WTC11 (cell line): ENCODE results near the gene CRYZL1. TPM values are rescaled to one million over a fixed set of nuclear protein-coding genes. Genes with fewer than 3 reads are reported as not detected.
A peak's percentile ranks its signal among the peaks of the same experiment; 100 is the strongest.

Source experiments
- ATAC-seq: fragments of 200-7000 bp; cut with Tn5 transposase; 2 replicates; pipeline ENCODE4 v1.10.0; 2021; ENCODE audit warnings: mild to moderate bottlenecking, moderate library complexity
- Bru-seq: library from RNA; stranded (reverse); fragments of 400-500 nt; gene quantifications from one replicate; lab custom pipeline; 2021; lab: Mats Ljungman, UMichigan
- CTCF ChIA-PET: fragments of 300-600 bp; sonication (Branson Sonifier 250); formaldehyde crosslinking; loops from one replicate; lab custom pipeline; 2021; ENCODE audit warnings: antibody characterized with exemption; lab: Charles Lee
- POLR2A ChIA-PET: fragments of 350-600 bp; sonication (Branson Sonifier 250); formaldehyde crosslinking; loops from one replicate; lab custom pipeline; 2021; ENCODE audit warnings: antibody characterized with exemption; lab: Charles Lee
- DNase-seq: peaks from one replicate; pipeline ENCODE4 v3.0.0; 2021; ENCODE audit warnings: low spot score
- H3K27ac Mint-ChIP-seq: 2 replicates; pipeline ENCODE4 v1.8.0; 2021; ENCODE audit warnings: mixed read lengths
- H3K27me3 Mint-ChIP-seq: 2 replicates; pipeline ENCODE4 v1.8.0; 2021; ENCODE audit warnings: low read depth, mild to moderate bottlenecking, moderate library complexity, mixed read lengths
- H3K36me3 Mint-ChIP-seq: 2 replicates; pipeline ENCODE4 v1.8.0; 2021; ENCODE audit warnings: mixed read lengths
- H3K4me1 Mint-ChIP-seq: 2 replicates; pipeline ENCODE4 v1.8.0; 2022; ENCODE audit warnings: mixed read lengths
- H3K4me3 Mint-ChIP-seq: 2 replicates; pipeline ENCODE4 v1.8.0; 2021; ENCODE audit warnings: mild to moderate bottlenecking, moderate library complexity, mixed read lengths
- H3K9me3 Mint-ChIP-seq: 2 replicates; pipeline ENCODE4 v1.8.0; 2021; ENCODE audit warnings: mixed read lengths
- CREM ChIP-seq: sonication (generic); formaldehyde crosslinking; IDR thresholded peaks from 2 replicates; pipeline ENCODE4 v1.8.1; 2022; ENCODE audit warnings: mild to moderate bottlenecking, missing genetic modification reagents, moderate library complexity
- ETV6 ChIP-seq: sonication (generic); formaldehyde crosslinking; IDR thresholded peaks from 2 replicates; pipeline ENCODE4 v1.8.1; 2022; ENCODE audit warnings: mild to moderate bottlenecking, missing genetic modification reagents
- FOXJ3 ChIP-seq: sonication (generic); formaldehyde crosslinking; IDR thresholded peaks from 2 replicates; pipeline ENCODE4 v1.9.0; 2021; ENCODE audit warnings: missing genetic modification reagents, mild to moderate bottlenecking, borderline replicate concordance
- FOXP1 ChIP-seq: sonication (generic); formaldehyde crosslinking; IDR thresholded peaks from 2 replicates; pipeline ENCODE4 v1.8.0; 2022; ENCODE audit warnings: missing genetic modification reagents, mild to moderate bottlenecking, moderate library complexity, borderline replicate concordance
- GABPB1 ChIP-seq: sonication (generic); formaldehyde crosslinking; IDR thresholded peaks from 2 replicates; pipeline ENCODE4 v1.8.1; 2023; ENCODE audit warnings: mild to moderate bottlenecking, missing genetic modification reagents
- GTF2I ChIP-seq: fragments of 250-450 bp; sonication (Bioruptor Pico); conservative IDR thresholded peaks from 2 replicates; pipeline ENCODE4 v1.4.0; 2021; ENCODE audit warnings: mild to moderate bottlenecking
- KAT7 ChIP-seq: sonication (generic); formaldehyde crosslinking; IDR thresholded peaks from 2 replicates; pipeline ENCODE4 v1.8.1; 2023; ENCODE audit warnings: missing genetic modification reagents, mild to moderate bottlenecking, borderline replicate concordance
- MYBL2 ChIP-seq: sonication (generic); formaldehyde crosslinking; IDR thresholded peaks from 2 replicates; pipeline ENCODE4 v1.8.1; 2023; ENCODE audit warnings: mild to moderate bottlenecking, moderate library complexity, missing genetic modification reagents
- NFYB ChIP-seq: sonication (generic); formaldehyde crosslinking; conservative IDR thresholded peaks from 2 replicates; pipeline ENCODE4 v1.8.0; 2022; ENCODE audit warnings: low read depth, missing genetic modification reagents
- OVOL2 ChIP-seq: fragments of 250-450 bp; sonication (Bioruptor Pico); IDR thresholded peaks from 2 replicates; pipeline ENCODE4 v1.9.0; 2021; ENCODE audit warnings: mild to moderate bottlenecking, borderline replicate concordance
- RORB ChIP-seq: fragments of 250-450 bp; sonication (Bioruptor Pico); IDR thresholded peaks from 2 replicates; pipeline ENCODE4 v1.9.0; 2021; ENCODE audit warnings: mild to moderate bottlenecking
- SP1 ChIP-seq: sonication (generic); formaldehyde crosslinking; conservative IDR thresholded peaks from 2 replicates; pipeline ENCODE4 v1.8.1; 2022; ENCODE audit warnings: missing genetic modification reagents
- TEAD1 ChIP-seq: sonication (generic); formaldehyde crosslinking; IDR thresholded peaks from 2 replicates; pipeline ENCODE4 v1.8.0; 2022; ENCODE audit warnings: mild to moderate bottlenecking, missing genetic modification reagents
- ZNF121 ChIP-seq: sonication (generic); formaldehyde crosslinking; IDR thresholded peaks from 2 replicates; pipeline ENCODE4 v1.8.0; 2023; ENCODE audit warnings: missing genetic modification reagents
- ZNF138 ChIP-seq: sonication (generic); formaldehyde crosslinking; conservative IDR thresholded peaks from 2 replicates; pipeline ENCODE4 v1.8.1; 2022; ENCODE audit warnings: mild to moderate bottlenecking, moderate library complexity, missing genetic modification reagents
- ZNF219 ChIP-seq: sonication (generic); formaldehyde crosslinking; IDR thresholded peaks from 2 replicates; pipeline ENCODE4 v1.8.0; 2023; ENCODE audit warnings: missing genetic modification reagents, mild to moderate bottlenecking, borderline replicate concordance
- ZNF416 ChIP-seq: fragments of 250-450 bp; sonication (Bioruptor Pico); IDR thresholded peaks from 2 replicates; pipeline ENCODE4 v1.9.0; 2021; ENCODE audit warnings: mild to moderate bottlenecking, inconsistent platforms
- long read RNA-seq, 3 experiments: library from RNA in 1 of 3; library from capped mRNA in 1 of 3; library from polyadenylated mRNA in 1 of 3; unstranded in 2 of 3; stranded (forward) in 1 of 3; transcript quantifications; one replicate each; pipeline ENCODE4 v2.0.0, GENCODE V29; 2021
- total RNA-seq: library from RNA; stranded (reverse); gene quantifications from 3 replicates; pipeline ENCODE4 v1.2.3, GENCODE V29; 2021
- TF ChIP-seq, protein P1 (sequence below): fragments of 250-450 bp; sonication (Bioruptor Pico); IDR thresholded peaks from 2 replicates; pipeline ENCODE4 v2.1.2; 2022; ENCODE audit warnings: mild to moderate bottlenecking, moderate library complexity
- TF ChIP-seq, protein P2 (sequence below): sonication (generic); formaldehyde crosslinking; IDR thresholded peaks from 2 replicates; pipeline ENCODE4 v1.8.0; 2022; ENCODE audit warnings: mild to moderate bottlenecking, missing genetic modification reagents
- TF ChIP-seq, protein P3 (sequence below): sonication (generic); formaldehyde crosslinking; IDR thresholded peaks from 2 replicates; pipeline ENCODE4 v1.8.1; 2022; ENCODE audit warnings: low read depth, missing genetic modification reagents, borderline replicate concordance
- TF ChIP-seq, protein P4 (sequence below): sonication (generic); formaldehyde crosslinking; IDR thresholded peaks from 2 replicates; pipeline ENCODE4 v1.8.1; 2023; ENCODE audit warnings: mild to moderate bottlenecking, moderate library complexity, missing genetic modification reagents
- TF ChIP-seq, protein P5 (sequence below): sonication (generic); formaldehyde crosslinking; IDR thresholded peaks from 2 replicates; pipeline ENCODE4 v1.8.0; 2022; ENCODE audit warnings: mild to moderate bottlenecking, missing genetic modification reagents
- TF ChIP-seq, protein P6 (sequence below): sonication (generic); formaldehyde crosslinking; conservative IDR thresholded peaks from 2 replicates; pipeline ENCODE4 v1.8.1; 2023; ENCODE audit warnings: mild to moderate bottlenecking, low read depth, missing genetic modification reagents, moderate library complexity

Gene CRYZL1
- total RNA-seq, result 21.9 to 31.8 TPM (median 24.7 TPM) in 3 replicates
- Bru-seq, nascent RNA, result percentile 87 among the genes with signal in this experiment
- long read RNA-seq, experiment 1, transcript CRYZL1-204 (13 exons, 1,617 nt), result major isoform, 44 of 119 reads
- long read RNA-seq, experiment 1, transcript CRYZL1-203 (13 exons, 1,482 nt), result minor isoform, 7 of 119 reads
- long read RNA-seq, experiment 1, partial matches to known transcripts, result 28 of 119 reads
- long read RNA-seq, experiment 1, other reads (novel, unspliced or antisense), result 31 of 119 reads
- long read RNA-seq, experiment 2, transcript CRYZL1-203 (13 exons, 1,482 nt), result major isoform, 11 of 23 reads
- long read RNA-seq, experiment 2, partial matches to known transcripts, result 4 of 23 reads
- long read RNA-seq, experiment 2, other reads (novel, unspliced or antisense), result 6 of 23 reads
- long read RNA-seq, experiment 3, transcript CRYZL1-204 (13 exons, 1,617 nt), result major isoform, 49 of 93 reads
- long read RNA-seq, experiment 3, transcript CRYZL1-203 (13 exons, 1,482 nt), result minor isoform, 8 of 93 reads
- long read RNA-seq, experiment 3, partial matches to known transcripts, result 9 of 93 reads
- long read RNA-seq, experiment 3, other reads (novel, unspliced or antisense), result 23 of 93 reads

DNA sequence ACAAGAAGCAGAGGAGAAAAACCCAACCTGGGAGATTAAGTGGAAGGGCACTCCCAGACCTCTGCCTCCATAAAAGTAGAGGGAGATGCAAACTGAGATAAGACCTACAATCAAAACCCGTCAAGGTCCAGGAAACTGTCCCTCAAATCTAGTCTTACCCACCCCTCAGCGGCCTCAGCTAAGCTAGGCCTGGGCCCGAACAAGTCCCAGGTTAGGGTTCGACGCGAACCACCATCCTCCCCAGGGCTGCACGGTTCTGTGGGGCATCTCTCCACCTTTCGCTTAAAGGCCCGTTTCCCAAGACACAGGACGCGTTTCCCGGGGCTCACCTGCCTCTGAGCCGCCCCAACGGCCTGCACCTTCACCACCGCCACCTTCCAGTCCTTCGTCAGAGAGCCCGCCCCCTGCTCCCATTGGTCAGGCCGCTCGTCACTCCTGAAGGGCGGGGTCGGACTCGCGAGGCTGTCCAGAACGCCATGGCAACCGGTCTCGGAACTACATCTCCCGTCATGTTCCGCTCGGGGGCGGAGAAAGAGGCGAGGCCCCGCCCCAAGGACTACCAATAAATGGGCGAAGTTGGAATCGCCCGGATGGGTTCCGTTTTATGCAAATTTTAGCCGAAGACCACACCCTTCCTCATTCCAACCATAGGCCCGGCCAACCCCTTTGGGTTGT, at the start of gene CRYZL1:
CRYZL1 (minus strand) TSS at position 390 of the 675 bp plus-strand sequence. CDS start 10,190 bp downstream, outside the sequence.
- POLR2A ChIA-PET, result no interaction called here
- H3K4me1 Mint-ChIP-seq, result peaks cover 32% of the 10 kb centered on the region
- CTCF ChIA-PET, result no interaction called here
- peaks cover 3% of the 10 kb centered on the region; the same call in 1 of the 2 replicates for H3K36me3 Mint-ChIP-seq
- no peaks in the 10 kb centered on the region for H3K27me3 Mint-ChIP-seq
- ATAC-seq (peak; percentile 80), DNase-seq (peak; percentile 100)
- H3K4me3 Mint-ChIP-seq, result peak within 1 kb of the TSS; percentile 95
- 0 out of 2 replicates have a peak, but pooled peaks cover 3% of the 10 kb centered on the region for H3K9me3 Mint-ChIP-seq
- H3K27ac Mint-ChIP-seq, result peak within 1 kb of the TSS; percentile 100
- TF ChIP-seq GTF2I (CRISPR knock-in tag) (no peak), NFYB (CRISPR knock-in tag) (peak; percentile 94), OVOL2 (CRISPR knock-in tag) (no peak), FOXJ3 (CRISPR knock-in tag) (no peak), ETV6 (no peak), GABPB1 (CRISPR knock-in tag) (peak; percentile 66), ZNF219 (0 out of 2 replicates have a peak, but pooled peaks have one; percentile 53), CREM (CRISPR knock-in tag) (peak; percentile 64; the same call in 1 of the 2 replicates), ZNF416 (CRISPR knock-in tag) (0 out of 2 replicates have a peak, but pooled peaks have one; percentile 38), KAT7 (0 out of 2 replicates have a peak, but pooled peaks have one; percentile 53), FOXP1 (CRISPR knock-in tag) (peak; percentile 43; the same call in 1 of the 2 replicates), TEAD1 (CRISPR knock-in tag) (peak; percentile 28; the same call in 1 of the 2 replicates), ZNF121 (CRISPR knock-in tag) (0 out of 2 replicates have a peak, but pooled peaks have one; percentile 30), ZNF138 (CRISPR knock-in tag) (no peak), RORB (CRISPR knock-in tag) (no peak), SP1 (peak; percentile 93), MYBL2 (CRISPR knock-in tag) (no peak)
- TF ChIP-seq, protein P1, sequence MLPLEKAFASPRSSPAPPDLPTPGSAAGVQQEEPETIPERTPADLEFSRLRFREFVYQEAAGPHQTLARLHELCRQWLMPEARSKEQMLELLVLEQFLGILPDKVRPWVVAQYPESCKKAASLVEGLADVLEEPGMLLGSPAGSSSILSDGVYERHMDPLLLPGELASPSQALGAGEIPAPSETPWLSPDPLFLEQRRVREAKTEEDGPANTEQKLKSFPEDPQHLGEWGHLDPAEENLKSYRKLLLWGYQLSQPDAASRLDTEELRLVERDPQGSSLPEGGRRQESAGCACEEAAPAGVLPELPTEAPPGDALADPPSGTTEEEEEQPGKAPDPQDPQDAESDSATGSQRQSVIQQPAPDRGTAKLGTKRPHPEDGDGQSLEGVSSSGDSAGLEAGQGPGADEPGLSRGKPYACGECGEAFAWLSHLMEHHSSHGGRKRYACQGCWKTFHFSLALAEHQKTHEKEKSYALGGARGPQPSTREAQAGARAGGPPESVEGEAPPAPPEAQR (CRISPR knock-in tag), result no peak
- TF ChIP-seq, protein P2, sequence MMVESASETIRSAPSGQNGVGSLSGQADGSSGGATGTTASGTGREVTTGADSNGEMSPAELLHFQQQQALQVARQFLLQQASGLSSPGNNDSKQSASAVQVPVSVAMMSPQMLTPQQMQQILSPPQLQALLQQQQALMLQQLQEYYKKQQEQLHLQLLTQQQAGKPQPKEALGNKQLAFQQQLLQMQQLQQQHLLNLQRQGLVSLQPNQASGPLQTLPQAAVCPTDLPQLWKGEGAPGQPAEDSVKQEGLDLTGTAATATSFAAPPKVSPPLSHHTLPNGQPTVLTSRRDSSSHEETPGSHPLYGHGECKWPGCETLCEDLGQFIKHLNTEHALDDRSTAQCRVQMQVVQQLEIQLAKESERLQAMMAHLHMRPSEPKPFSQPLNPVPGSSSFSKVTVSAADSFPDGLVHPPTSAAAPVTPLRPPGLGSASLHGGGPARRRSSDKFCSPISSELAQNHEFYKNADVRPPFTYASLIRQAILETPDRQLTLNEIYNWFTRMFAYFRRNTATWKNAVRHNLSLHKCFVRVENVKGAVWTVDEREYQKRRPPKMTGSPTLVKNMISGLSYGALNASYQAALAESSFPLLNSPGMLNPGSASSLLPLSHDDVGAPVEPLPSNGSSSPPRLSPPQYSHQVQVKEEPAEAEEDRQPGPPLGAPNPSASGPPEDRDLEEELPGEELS (CRISPR knock-in tag), result peak; percentile 79; the same call in 1 of the 2 replicates
- TF ChIP-seq, protein P3, sequence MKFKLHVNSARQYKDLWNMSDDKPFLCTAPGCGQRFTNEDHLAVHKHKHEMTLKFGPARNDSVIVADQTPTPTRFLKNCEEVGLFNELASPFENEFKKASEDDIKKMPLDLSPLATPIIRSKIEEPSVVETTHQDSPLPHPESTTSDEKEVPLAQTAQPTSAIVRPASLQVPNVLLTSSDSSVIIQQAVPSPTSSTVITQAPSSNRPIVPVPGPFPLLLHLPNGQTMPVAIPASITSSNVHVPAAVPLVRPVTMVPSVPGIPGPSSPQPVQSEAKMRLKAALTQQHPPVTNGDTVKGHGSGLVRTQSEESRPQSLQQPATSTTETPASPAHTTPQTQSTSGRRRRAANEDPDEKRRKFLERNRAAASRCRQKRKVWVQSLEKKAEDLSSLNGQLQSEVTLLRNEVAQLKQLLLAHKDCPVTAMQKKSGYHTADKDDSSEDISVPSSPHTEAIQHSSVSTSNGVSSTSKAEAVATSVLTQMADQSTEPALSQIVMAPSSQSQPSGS (CRISPR knock-in tag), result no peak
- TF ChIP-seq, protein P4, sequence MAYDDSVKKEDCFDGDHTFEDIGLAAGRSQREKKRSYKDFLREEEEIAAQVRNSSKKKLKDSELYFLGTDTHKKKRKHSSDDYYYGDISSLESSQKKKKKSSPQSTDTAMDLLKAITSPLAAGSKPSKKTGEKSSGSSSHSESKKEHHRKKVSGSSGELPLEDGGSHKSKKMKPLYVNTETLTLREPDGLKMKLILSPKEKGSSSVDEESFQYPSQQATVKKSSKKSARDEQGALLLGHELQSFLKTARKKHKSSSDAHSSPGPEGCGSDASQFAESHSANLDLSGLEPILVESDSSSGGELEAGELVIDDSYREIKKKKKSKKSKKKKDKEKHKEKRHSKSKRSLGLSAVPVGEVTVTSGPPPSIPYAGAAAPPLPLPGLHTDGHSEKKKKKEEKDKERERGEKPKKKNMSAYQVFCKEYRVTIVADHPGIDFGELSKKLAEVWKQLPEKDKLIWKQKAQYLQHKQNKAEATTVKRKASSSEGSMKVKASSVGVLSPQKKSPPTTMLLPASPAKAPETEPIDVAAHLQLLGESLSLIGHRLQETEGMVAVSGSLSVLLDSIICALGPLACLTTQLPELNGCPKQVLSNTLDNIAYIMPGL (CRISPR knock-in tag), result peak; percentile 63; the same call in 1 of the 2 replicates
- TF ChIP-seq, protein P5, sequence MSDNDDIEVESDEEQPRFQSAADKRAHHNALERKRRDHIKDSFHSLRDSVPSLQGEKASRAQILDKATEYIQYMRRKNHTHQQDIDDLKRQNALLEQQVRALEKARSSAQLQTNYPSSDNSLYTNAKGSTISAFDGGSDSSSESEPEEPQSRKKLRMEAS (CRISPR knock-in tag), result peak; percentile 53; the same call in 1 of the 2 replicates
- TF ChIP-seq, protein P6, sequence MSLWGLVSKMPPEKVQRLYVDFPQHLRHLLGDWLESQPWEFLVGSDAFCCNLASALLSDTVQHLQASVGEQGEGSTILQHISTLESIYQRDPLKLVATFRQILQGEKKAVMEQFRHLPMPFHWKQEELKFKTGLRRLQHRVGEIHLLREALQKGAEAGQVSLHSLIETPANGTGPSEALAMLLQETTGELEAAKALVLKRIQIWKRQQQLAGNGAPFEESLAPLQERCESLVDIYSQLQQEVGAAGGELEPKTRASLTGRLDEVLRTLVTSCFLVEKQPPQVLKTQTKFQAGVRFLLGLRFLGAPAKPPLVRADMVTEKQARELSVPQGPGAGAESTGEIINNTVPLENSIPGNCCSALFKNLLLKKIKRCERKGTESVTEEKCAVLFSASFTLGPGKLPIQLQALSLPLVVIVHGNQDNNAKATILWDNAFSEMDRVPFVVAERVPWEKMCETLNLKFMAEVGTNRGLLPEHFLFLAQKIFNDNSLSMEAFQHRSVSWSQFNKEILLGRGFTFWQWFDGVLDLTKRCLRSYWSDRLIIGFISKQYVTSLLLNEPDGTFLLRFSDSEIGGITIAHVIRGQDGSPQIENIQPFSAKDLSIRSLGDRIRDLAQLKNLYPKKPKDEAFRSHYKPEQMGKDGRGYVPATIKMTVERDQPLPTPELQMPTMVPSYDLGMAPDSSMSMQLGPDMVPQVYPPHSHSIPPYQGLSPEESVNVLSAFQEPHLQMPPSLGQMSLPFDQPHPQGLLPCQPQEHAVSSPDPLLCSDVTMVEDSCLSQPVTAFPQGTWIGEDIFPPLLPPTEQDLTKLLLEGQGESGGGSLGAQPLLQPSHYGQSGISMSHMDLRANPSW (CRISPR knock-in tag), result no peak
